ENCODE data around the gene RANGAP1. TPM values are rescaled to one million over a fixed set of nuclear protein-coding genes. Genes with fewer than 3 reads are reported as not detected.

Gene RANGAP1
- total RNA-seq, 2 experiments from 2014 or later: 176 to 177 TPM

DNA sequence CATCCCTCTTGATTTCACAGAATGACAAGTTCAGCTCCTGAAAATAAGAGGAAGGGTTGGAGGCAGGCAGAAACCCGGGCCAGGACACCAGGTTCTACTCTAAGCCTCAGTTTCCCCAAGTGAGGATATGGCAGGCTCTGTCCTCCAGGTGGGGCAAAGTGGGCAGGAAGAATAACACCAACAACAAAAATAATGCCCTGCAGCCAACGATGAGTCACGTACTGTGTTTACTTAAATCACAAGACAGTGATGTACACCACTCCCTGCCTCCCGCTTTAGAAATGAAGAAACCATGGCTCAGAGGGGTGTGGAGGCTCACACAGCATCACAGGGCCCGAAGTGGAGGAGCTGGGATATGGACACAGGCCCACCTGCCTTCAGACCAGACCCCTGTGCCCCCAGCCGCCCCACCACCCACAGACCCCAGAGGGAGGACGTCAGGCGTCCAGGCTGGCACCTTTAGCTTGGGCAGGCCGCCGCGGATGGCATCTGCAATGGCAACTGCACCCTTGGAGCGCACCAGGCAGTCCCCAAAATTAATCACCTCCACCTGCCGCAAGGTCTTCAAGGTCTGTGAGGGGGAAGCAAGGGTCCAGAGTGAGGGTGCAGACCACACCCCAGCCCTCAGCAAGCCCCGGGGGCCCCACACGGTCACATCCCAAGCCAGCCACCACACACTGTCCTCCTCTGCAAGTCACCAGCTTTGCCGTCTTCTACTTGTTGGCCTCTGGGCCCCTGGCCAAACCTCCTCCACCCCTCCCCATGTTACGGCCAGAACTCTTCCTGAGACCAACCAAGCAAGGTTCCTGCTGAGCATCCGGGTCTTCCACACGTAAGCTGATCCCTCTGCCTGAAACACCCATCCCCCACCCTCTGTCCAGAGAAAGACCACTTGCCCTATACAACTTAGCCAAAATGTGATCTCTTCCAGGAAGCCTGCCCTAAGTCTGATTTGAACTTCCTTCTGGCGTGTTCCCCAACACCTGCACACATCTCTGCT, 29.4 kb downstream of the RANGAP1 start:
- H3K27ac Mint-ChIP-seq: no peak overlapping the region
- no peaks in the 10 kb centered on the region for H3K4me1 Mint-ChIP-seq
- no peak overlapping the region for H3K4me3 Mint-ChIP-seq
- H3K9me3 Mint-ChIP-seq: no peaks in the 10 kb centered on the region
- H3K27me3 Mint-ChIP-seq: no peaks in the 10 kb centered on the region
- H3K36me3 Mint-ChIP-seq: peaks cover 15% of the 10 kb centered on the region
- no peak for DNase-seq

GRCh38 chr22:41254230-41254629, 31.8 kb downstream of the RANGAP1 start:
- Mint-ChIP-seq H3K36me3 (peaks cover 20% of the 10 kb centered on the region), H3K27me3 (no peaks in the 10 kb centered on the region), H3K4me3 (no peak overlapping the region), H3K4me1 (no peaks in the 10 kb centered on the region), H3K9me3 (no peaks in the 10 kb centered on the region), H3K27ac (no peak overlapping the region)
- no peak for DNase-seq

DNA sequence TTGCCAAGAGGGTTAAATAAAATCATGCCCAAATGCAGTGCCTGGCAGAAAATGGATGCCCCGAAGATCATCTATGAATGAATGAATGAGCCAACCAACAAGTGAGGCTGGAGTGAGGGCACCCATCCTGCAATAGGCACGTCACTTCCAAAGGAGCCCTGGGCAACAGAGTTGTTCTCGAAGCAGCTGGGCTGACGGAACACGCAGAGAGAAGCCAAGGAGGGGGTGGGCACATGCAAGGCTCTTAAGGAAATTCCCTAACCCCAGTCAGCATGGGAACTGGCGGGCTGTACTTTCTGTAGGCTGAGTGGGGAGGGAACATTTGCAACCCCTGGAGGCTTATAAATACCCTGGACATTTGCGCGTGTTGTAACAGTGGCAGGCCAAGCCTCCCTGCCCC, 33.6 kb downstream of the RANGAP1 start:
- no peaks in the 10 kb centered on the region for H3K9me3 Mint-ChIP-seq
- no peaks in the 10 kb centered on the region for H3K27me3 Mint-ChIP-seq
- H3K4me1 Mint-ChIP-seq: no peaks in the 10 kb centered on the region
- no peak overlapping the region for H3K27ac Mint-ChIP-seq
- no peak for DNase-seq
- no peak overlapping the region for H3K4me3 Mint-ChIP-seq
- H3K36me3 Mint-ChIP-seq: peaks cover 16% of the 10 kb centered on the region

GRCh38 chr22:41250127-41250526, 35.9 kb downstream of the RANGAP1 start:
- H3K9me3 Mint-ChIP-seq: no peaks in the 10 kb centered on the region
- no peak overlapping the region for H3K4me3 Mint-ChIP-seq
- DNase-seq: no peak
- H3K36me3 Mint-ChIP-seq: peaks cover 15% of the 10 kb centered on the region
- H3K4me1 Mint-ChIP-seq: no peaks in the 10 kb centered on the region
- H3K27me3 Mint-ChIP-seq: no peaks in the 10 kb centered on the region
- H3K27ac Mint-ChIP-seq: no peak overlapping the region

DNA sequence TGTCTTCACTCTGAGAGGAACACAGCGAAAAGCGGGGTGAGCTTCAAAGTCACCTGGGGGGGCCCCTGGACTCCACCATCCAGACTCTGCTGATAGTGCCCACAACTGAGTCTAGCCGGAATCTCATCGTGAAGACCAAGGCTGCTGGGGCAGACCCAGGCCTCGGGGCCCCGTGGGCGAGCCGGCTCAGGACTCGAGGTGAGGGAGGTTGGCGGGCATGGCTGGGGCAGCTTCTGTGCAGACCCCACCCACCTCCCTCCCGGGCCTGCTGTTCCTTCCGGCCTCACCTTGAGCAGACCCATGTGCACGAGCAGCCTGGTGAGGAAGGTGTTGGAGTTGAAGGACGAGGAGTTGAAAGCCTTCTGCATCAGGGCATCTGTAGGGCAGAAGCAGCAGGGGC, 36.5 kb downstream of the RANGAP1 start:
- Mint-ChIP-seq H3K27me3 (no peaks in the 10 kb centered on the region), H3K4me3 (no peak overlapping the region), H3K9me3 (no peaks in the 10 kb centered on the region), H3K27ac (no peak overlapping the region), H3K4me1 (no peaks in the 10 kb centered on the region), H3K36me3 (peaks cover 15% of the 10 kb centered on the region)
- no peak for DNase-seq

GRCh38 chr22:41248758-41249157, 37.2 kb downstream of the RANGAP1 start:
- no peak overlapping the region for H3K27ac Mint-ChIP-seq
- no peaks in the 10 kb centered on the region for H3K4me1 Mint-ChIP-seq
- H3K36me3 Mint-ChIP-seq: peaks cover 15% of the 10 kb centered on the region
- H3K27me3 Mint-ChIP-seq: no peaks in the 10 kb centered on the region
- DNase-seq: no peak
- no peak overlapping the region for H3K4me3 Mint-ChIP-seq
- H3K9me3 Mint-ChIP-seq: no peaks in the 10 kb centered on the region

DNA sequence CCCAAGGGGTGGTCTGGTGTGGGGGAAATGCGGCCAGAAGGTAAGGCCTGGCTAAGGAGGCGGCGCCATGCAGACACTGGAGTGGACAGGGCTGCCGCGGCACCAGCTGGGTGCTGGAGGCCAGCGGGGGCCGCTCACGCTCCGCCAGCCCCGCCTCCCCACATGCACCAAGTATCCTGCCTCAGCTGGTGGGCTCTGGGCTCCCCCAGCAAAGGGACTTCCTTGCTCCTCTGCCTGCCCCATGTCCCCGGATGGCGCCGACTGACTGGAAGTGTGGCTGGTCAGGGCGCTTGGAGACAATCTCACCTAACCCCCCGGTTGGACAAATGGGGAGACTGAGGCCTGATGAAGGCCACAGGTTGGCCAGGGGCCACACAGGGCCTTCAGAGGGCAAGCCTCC, 37.7 kb downstream of the RANGAP1 start:
- no peak overlapping the region for H3K27ac Mint-ChIP-seq
- no peak overlapping the region for H3K4me3 Mint-ChIP-seq
- no peaks in the 10 kb centered on the region for H3K4me1 Mint-ChIP-seq
- peaks cover 16% of the 10 kb centered on the region for H3K36me3 Mint-ChIP-seq
- H3K9me3 Mint-ChIP-seq: no peaks in the 10 kb centered on the region
- H3K27me3 Mint-ChIP-seq: no peaks in the 10 kb centered on the region
- DNase-seq: no peak

- DNase-seq: no peak
- Mint-ChIP-seq H3K27ac (no peak overlapping the region), H3K4me1 (no peaks in the 10 kb centered on the region), H3K9me3 (no peaks in the 10 kb centered on the region), H3K36me3 (peaks cover 18% of the 10 kb centered on the region), H3K27me3 (no peaks in the 10 kb centered on the region), H3K4me3 (no peak overlapping the region)
Measured at GRCh38 chr22:41247703-41248102, 38.3 kb downstream of the RANGAP1 start.

DNA sequence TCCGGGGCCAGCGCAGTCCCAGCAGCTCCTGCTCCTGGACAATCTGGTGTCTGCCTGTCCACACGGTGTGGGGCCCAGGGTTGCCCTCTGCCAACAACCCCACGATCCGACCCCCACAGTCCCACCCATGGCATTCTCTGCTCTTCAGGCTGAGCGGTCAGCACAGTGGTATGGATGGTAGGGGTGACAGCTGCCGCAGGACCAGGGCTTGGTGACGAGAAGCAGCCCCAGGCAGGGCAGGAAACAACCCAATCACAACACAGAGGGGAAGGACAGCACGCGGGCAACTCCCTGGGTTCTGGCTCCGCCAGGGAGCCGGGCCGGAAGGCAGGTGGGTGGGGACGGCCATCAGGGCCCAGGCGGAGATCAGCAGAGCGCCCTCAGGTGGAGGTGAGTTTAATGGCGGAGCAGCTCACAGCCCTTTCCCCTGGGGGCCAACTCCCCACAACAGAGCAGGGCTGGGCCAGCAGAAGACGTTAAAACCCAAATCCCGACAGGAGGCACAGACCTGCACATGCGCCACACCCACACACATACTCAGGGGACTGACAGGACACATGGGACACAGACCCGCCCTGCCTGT, 40.0 kb downstream of the RANGAP1 start:
- Mint-ChIP-seq H3K36me3 (peaks cover 11% of the 10 kb centered on the region), H3K4me3 (no peak overlapping the region), H3K4me1 (no peaks in the 10 kb centered on the region), H3K27ac (no peak overlapping the region), H3K9me3 (no peaks in the 10 kb centered on the region), H3K27me3 (no peaks in the 10 kb centered on the region)
- DNase-seq: no peak

- Mint-ChIP-seq H3K27ac (no peak overlapping the region), H3K27me3 (no peaks in the 10 kb centered on the region), H3K9me3 (no peaks in the 10 kb centered on the region), H3K4me1 (no peaks in the 10 kb centered on the region), H3K4me3 (no peak overlapping the region), H3K36me3 (peaks cover 6% of the 10 kb centered on the region)
- DNase-seq: no peak
Measured at GRCh38 chr22:41243361-41243760, 42.6 kb downstream of the RANGAP1 start.

GRCh38 chr22:41242396-41243117, 43.4 kb downstream of the RANGAP1 start:
- no peaks in the 10 kb centered on the region for H3K9me3 Mint-ChIP-seq
- no peak overlapping the region for H3K4me3 Mint-ChIP-seq
- no peak for DNase-seq
- no peaks in the 10 kb centered on the region for H3K4me1 Mint-ChIP-seq
- peaks cover 4% of the 10 kb centered on the region for H3K36me3 Mint-ChIP-seq
- no peak overlapping the region for H3K27ac Mint-ChIP-seq
- no peaks in the 10 kb centered on the region for H3K27me3 Mint-ChIP-seq

GRCh38 chr22:41241133-41241676, 44.8 kb downstream of the RANGAP1 start:
- DNase-seq: no peak
- Mint-ChIP-seq H3K27ac (no peak overlapping the region), H3K9me3 (no peaks in the 10 kb centered on the region), H3K27me3 (no peaks in the 10 kb centered on the region), H3K4me1 (peaks cover 2% of the 10 kb centered on the region), H3K4me3 (no peak overlapping the region), H3K36me3 (peaks cover 2% of the 10 kb centered on the region)

DNA sequence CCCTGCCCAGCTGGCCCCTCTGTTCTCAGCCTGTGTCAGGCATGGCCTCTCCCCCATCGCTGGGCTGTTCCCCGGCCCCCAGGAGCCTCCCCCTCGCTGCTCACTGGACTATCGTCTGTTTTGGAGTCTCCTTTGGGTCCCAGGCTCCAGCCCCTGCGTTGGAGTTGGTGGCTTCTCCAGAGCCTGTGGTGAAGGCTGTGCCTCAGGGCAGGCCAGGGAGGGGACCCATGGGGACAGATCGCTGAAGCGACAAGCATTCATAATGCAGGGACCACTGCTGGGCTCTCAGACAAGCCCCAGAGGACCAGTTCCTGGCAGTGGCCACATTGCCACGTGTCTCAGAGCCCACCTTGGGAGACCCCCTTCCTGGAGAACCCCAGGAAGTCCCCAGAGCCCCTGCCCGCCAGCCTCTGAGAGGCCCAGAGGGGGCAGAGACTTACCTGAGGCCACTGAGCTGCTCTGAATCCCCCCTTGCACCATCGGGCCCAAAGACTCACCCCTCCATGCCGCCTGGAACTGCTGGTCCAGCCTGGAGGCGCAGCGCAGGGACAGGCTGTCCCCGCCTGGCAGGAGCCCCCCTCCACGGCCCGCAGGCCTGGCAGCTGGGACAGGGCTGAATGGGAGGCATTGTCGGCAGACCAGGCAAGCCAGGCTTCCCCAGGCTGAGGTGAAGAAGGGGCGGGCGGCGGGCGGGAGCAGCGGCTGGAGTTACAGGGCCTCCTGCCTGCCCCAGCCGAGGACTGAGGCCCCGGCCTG, 45.4 kb downstream of the RANGAP1 start, which contains the start of gene CHADL:
Gene CHADL (minus strand): TSS at position 555 of the 756 bp plus-strand sequence. CDS start 50 bp downstream, at position 505.
- H3K4me1 Mint-ChIP-seq: peaks cover 2% of the 10 kb centered on the region

GRCh38 chr22:41239443-41240128, 46.4 kb downstream of the RANGAP1 start:
- Mint-ChIP-seq H3K9me3 (no peaks in the 10 kb centered on the region), H3K4me3 (no peak overlapping the region), H3K4me1 (peaks cover 2% of the 10 kb centered on the region), H3K36me3 (peaks cover 2% of the 10 kb centered on the region), H3K27me3 (no peaks in the 10 kb centered on the region), H3K27ac (no peak overlapping the region)
- no peak for DNase-seq

More for the DNA sequence above, 45.4 kb downstream of the RANGAP1 start, which contains the start of gene CHADL:
- Mint-ChIP-seq H3K4me3 (no peak within 1 kb of the TSS), H3K36me3 (peaks cover 2% of the 10 kb centered on the region), H3K9me3 (no peaks in the 10 kb centered on the region), H3K27me3 (no peaks in the 10 kb centered on the region), H3K27ac (no peak within 1 kb of the TSS)
- DNase-seq: no peak

Measured in activated naive CD8-positive, alpha-beta T cell treated with anti-CD3 and anti-CD28 coated beads for 36 hours (primary cell).